Hepatocyte (in vitro differentiated cells): ENCODE measurements around the gene CERS3. TPM values are rescaled to one million over a fixed set of nuclear protein-coding genes. Genes with fewer than 3 reads are reported as not detected.

Experiments
- DNase-seq: peaks from one replicate; pipeline ENCODE4 v3.0.0-alpha.2; 2016; ENCODE audit warnings: low spot score
- H2AFZ ChIP-seq: fragments of 200-600 bp; sonication (generic); 2 replicates; pipeline ENCODE4 v1.6.0; 2016; ENCODE audit warnings: antibody characterized with exemption, mild to moderate bottlenecking
- H3K27ac ChIP-seq: fragments of 200-600 bp; sonication (generic); 2 replicates; pipeline ENCODE4 v1.5.1; 2016; ENCODE audit warnings: mild to moderate bottlenecking
- H3K27me3 ChIP-seq: fragments of 200-600 bp; sonication (generic); 2 replicates; pipeline ENCODE4 v1.6.1; 2016
- H3K36me3 ChIP-seq: fragments of 200-600 bp; sonication (generic); replicated peaks from 2 replicates; pipeline ENCODE4 v1.5.1; 2016; ENCODE audit warnings: low read depth; ENCODE audit not compliant: insufficient read depth
- H3K4me1 ChIP-seq: fragments of 200-600 bp; sonication (generic); 2 replicates; pipeline ENCODE4 v1.5.1; 2016; ENCODE audit warnings: mild to moderate bottlenecking, moderate library complexity; ENCODE audit not compliant: insufficient read depth
- H3K4me2 ChIP-seq: fragments of 200-600 bp; sonication (generic); 2 replicates; pipeline ENCODE4 v1.6.0; 2016
- H3K4me3 ChIP-seq: fragments of 200-600 bp; sonication (generic); 2 replicates; pipeline ENCODE4 v1.5.1; 2016; ENCODE audit warnings: mild to moderate bottlenecking
- H3K79me2 ChIP-seq: fragments of 200-600 bp; sonication (generic); 2 replicates; pipeline ENCODE4 v1.6.0; 2017; ENCODE audit warnings: mild to moderate bottlenecking
- H3K9me2 ChIP-seq: fragments of 200-600 bp; sonication (generic); replicated peaks from 2 replicates; pipeline ENCODE4 v1.6.0; 2017; ENCODE audit warnings: mild to moderate bottlenecking; ENCODE audit not compliant: insufficient read depth
- H3K9me3 ChIP-seq: fragments of 200-600 bp; sonication (generic); 2 replicates; pipeline ENCODE4 v1.5.1; 2016; ENCODE audit warnings: low read depth, mild to moderate bottlenecking
- H4K20me1 ChIP-seq: fragments of 200-600 bp; sonication (generic); 2 replicates; pipeline ENCODE4 v1.6.0; 2016; ENCODE audit warnings: mild to moderate bottlenecking; ENCODE audit not compliant: insufficient read depth, poor library complexity, severe bottlenecking
- CTCF ChIP-seq: fragments of 200-600 bp; sonication (generic); IDR thresholded peaks from 2 replicates; pipeline ENCODE4 v1.5.1; 2016; ENCODE audit warnings: antibody characterized with exemption, mild to moderate bottlenecking; ENCODE audit not compliant: poor library complexity
- EZH2 ChIP-seq: fragments of 200-600 bp; sonication (generic); IDR thresholded peaks from 2 replicates; pipeline ENCODE4 v1.6.1; 2016; ENCODE audit warnings: antibody characterized with exemption, mild to moderate bottlenecking, borderline replicate concordance
- EZH2phosphoT487 ChIP-seq: fragments of 200-600 bp; sonication (generic); IDR thresholded peaks from one replicate; pipeline ENCODE4 v1.6.1; 2018; ENCODE audit warnings: antibody characterized with exemption, mild to moderate bottlenecking, low read depth, moderate library complexity; ENCODE audit not compliant: unreplicated experiment, severe bottlenecking
- WGBS: methylation state at CpG from one replicate; pipeline ENCODE4 v1.1.6; 2016; ENCODE audit warnings: low lambda C conversion rate; ENCODE audit errors: missing lambda C conversion rate; 5-methylcytosine and 5-hydroxymethylcytosine counted together
- polyA plus RNA-seq: library from polyadenylated mRNA; unstranded; fragments of >200 nt; fragmentation: Nextera tagmentation; extraction: Ambion mirVana; gene quantifications from 2 replicates; pipeline ENCODE4 v1.2.1, GENCODE V29; 2016
- total RNA-seq: library from RNA; depleted of rRNA; stranded (reverse); fragments of >200 nt; gene quantifications from 2 replicates; pipeline ENCODE4 v1.2.3, GENCODE V29; 2014

Gene CERS3
- total and polyA plus RNA-seq, 2 experiments from 2014 or later = 0.53 TPM; not detected in 1

- Histone ChIP-seq H3K4me3 (no peak overlapping the region), H3K36me3 (no peaks in the 10 kb centered on the region), H4K20me1 (no peaks in the 10 kb centered on the region), H3K79me2 (no peaks in the 10 kb centered on the region), H3K27ac (no peak overlapping the region), H3K27me3 (no peaks in the 10 kb centered on the region), H3K4me2 (no peak overlapping the region), H3K4me1 (no peaks in the 10 kb centered on the region), H3K9me3 (no peaks in the 10 kb centered on the region), H2AFZ (no peak overlapping the region), H3K9me2 (no peaks in the 10 kb centered on the region)
- 57% methylated on average over 4 of the region's 4 CpGs for WGBS
- DNase-seq = no peak
- TF ChIP-seq EZH2 (no peak), CTCF (no peak), EZH2phosphoT487 (no peak)
These were observed 133.9 kb downstream of the CERS3 start for GRCh38 chr15:100394736-100395440.

- Histone ChIP-seq H3K36me3 (no peaks in the 10 kb centered on the region), H3K9me3 (no peaks in the 10 kb centered on the region), H3K4me1 (no peaks in the 10 kb centered on the region), H3K4me2 (no peak overlapping the region), H3K9me2 (no peaks in the 10 kb centered on the region), H3K79me2 (no peaks in the 10 kb centered on the region), H3K4me3 (no peak overlapping the region), H3K27ac (no peak overlapping the region), H4K20me1 (no peaks in the 10 kb centered on the region), H3K27me3 (no peaks in the 10 kb centered on the region), H2AFZ (no peak overlapping the region)
- TF ChIP-seq EZH2phosphoT487 (no peak), CTCF (no peak), EZH2 (no peak)
- WGBS = 71% methylated on average over 2 of the region's 2 CpGs
- no peak for DNase-seq
These were observed 135.7 kb downstream of the CERS3 start for GRCh38 chr15:100393008-100393407.

GRCh38 chr15:100385300-100386050 is 143.3 kb downstream of the CERS3 start:
- Histone ChIP-seq H3K9me3 (no peaks in the 10 kb centered on the region), H3K4me3 (no peak overlapping the region), H3K9me2 (no peaks in the 10 kb centered on the region), H3K79me2 (no peaks in the 10 kb centered on the region), H4K20me1 (no peaks in the 10 kb centered on the region), H3K27ac (no peak overlapping the region), H3K27me3 (no peaks in the 10 kb centered on the region), H2AFZ (no peak overlapping the region), H3K36me3 (no peaks in the 10 kb centered on the region), H3K4me2 (no peak overlapping the region), H3K4me1 (no peaks in the 10 kb centered on the region)
- 91% methylated on average over 3 of the region's 3 CpGs for WGBS
- DNase-seq = no peak
- no peak for TF ChIP-seq EZH2
- no peak for TF ChIP-seq EZH2phosphoT487
- no peak for TF ChIP-seq CTCF
